Jurkat, Clone E6-1 (cell line): ENCODE data around the gene SGPP2.
"Not testable (repeated sequence)": the region's sequence is repeated elsewhere in the genome, so short reads cannot be mapped to it uniquely, and the experiment has no call there.

Source experiments
- DNase-seq: peaks from one replicate; pipeline ENCODE4 v3.0.0-alpha.2; 2011; ENCODE audit warnings: low read depth, low spot score
- H3K4me3 ChIP-seq: 2 replicates; pipeline ENCODE4 v1.5.1; 2011; ENCODE audit warnings: mild to moderate bottlenecking, low read length, control low read depth, moderate library complexity

SGPP2 gene

DNA sequence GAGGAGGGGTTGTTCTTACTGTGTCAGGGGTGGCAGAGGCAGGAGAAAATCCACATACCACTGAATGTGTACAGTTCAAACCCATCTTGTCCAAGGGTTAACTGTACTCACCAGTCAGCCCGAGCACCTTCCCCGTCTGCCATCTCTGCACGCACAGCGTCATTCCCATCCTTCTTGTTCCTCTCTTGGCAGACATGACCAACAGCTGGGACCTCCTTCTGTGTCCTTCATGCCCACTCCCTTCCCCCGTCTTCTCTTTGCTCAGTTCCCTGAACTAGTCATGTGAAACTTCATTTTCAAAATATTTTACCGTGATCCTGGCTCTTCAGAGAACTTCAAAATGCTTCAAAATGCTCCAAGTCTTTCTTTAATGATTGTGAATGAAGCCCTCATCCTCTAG, 139.6 kb downstream of the SGPP2 start:
- H3K4me3 ChIP-seq: no peak overlapping the region
- no peak for DNase-seq

DNA sequence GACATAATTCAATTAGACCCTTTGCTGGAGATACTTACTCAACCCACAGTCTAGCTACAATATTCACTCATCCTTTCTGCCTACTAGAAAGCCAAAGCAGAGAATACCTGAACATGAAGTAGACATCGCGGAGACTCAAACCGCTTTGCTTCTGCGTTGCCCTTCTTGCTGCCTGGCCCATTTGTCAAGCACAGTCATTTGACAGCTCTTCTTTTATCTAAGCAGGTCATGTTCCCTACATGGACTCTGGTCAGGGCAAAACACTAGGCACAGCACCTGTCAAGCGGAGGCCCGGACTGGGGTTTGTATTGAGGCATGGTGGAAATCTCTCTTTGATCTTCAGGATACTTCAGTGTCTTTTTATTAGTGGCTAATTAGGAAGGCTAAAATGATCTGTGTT, 141.9 kb downstream of the SGPP2 start:
- no peak overlapping the region for H3K4me3 ChIP-seq
- DNase-seq: no peak

DNA sequence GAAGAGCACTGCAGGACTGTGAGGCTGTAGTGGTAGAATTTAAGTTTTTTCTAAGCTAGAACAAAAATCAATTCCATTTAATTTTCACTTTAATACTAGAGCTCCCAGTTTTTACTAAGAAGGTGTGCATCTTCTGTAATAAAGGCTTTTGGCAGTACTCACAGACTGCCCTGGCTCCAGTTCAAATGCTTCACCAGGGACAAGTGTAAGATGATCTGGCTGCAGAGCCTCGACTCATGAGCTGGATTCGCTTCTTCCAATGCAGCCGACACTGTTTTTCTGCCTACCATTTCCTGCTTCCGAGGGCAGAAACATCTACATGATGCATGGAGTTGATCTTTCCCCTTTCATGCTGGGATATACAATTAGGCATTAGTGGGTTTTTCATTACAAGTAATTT, 144.5 kb downstream of the SGPP2 start:
- no peak for DNase-seq
- no peak overlapping the region for H3K4me3 ChIP-seq

DNA sequence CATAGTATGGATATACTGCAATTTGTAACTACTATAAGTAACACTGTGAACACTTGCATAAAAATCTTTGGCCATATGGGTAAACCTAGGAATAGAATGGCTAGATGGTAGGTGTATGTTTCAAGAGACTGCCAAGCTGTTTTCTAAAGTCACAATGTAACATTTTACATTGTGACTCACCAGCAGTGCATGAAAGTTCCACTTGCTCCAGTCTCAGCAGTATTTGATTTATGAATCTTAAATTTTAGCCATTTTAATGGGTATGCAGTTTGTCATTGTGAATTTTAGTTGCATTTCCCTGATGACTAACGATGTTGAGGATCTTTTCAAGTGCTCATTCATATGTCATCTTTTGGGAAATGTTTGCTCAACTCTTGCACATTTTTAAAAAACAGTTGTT, 145.5 kb downstream of the SGPP2 start:
- no peak for DNase-seq
- H3K4me3 ChIP-seq: no peak overlapping the region

DNA sequence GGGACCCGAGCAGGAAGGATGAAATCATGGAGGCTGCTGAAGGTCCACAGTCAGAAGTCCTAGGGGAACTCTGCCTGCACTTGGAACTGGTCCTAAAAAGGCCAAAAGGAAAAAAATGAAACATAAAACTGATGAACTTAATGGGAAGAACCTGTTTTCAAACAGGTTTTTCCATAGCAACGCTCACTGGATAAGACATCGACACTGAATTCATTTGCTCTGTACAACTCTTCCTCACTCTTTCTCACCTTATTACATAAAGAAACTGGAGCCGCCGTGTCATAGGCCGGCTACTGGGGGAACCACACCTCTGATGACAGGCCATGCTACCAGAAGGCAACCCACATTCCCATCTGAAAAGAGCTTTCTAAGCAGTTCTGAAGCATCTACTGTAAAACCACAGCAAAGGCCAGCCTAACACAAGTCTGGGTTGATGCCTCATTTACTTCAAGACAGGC, 147.9 kb downstream of the SGPP2 start:
- H3K4me3 ChIP-seq: no peak overlapping the region
- peak; percentile 57 for DNase-seq

DNA sequence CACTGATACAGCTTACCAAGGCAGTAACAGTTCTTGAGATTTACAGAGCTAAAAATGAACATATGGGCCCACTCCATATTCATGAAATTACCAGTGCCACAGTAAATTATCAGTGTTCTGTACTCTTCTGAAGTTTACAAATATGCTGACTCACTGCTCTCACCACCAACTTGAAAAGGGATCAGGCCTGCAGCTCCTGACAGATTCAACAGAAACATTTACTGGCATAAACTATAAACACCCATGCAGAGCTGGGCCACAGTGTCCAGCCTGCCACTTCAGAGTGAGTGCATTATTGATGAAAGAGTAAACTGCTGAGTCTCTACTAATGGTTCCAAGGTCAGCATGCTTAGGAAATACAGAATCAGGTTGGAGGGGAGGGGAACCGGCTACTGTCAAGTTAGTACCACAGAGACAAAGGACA, 148.4 kb downstream of the SGPP2 start:
- no peak for DNase-seq
- H3K4me3 ChIP-seq: no peak overlapping the region

DNA sequence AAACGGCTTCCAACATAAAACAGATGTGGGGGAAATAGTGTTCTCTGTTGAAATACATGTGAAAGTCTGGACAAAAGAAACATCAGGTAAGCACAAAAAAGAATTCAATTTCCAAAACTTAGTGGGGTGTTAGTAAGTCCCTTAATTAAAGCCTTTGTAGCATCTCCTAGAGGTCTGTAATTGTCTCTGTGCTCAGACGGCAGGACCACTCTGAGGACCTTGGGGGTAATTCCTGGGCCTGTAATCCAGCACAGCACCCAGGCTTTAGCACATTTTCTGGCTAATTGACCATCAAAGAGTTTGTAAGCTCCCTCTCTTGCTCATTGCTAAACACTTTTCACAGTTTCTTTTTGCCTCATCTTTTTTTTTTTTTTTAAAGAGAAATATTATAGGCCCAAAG, 151.3 kb downstream of the SGPP2 start:
- H3K4me3 ChIP-seq: no peak overlapping the region
- no peak for DNase-seq

DNA sequence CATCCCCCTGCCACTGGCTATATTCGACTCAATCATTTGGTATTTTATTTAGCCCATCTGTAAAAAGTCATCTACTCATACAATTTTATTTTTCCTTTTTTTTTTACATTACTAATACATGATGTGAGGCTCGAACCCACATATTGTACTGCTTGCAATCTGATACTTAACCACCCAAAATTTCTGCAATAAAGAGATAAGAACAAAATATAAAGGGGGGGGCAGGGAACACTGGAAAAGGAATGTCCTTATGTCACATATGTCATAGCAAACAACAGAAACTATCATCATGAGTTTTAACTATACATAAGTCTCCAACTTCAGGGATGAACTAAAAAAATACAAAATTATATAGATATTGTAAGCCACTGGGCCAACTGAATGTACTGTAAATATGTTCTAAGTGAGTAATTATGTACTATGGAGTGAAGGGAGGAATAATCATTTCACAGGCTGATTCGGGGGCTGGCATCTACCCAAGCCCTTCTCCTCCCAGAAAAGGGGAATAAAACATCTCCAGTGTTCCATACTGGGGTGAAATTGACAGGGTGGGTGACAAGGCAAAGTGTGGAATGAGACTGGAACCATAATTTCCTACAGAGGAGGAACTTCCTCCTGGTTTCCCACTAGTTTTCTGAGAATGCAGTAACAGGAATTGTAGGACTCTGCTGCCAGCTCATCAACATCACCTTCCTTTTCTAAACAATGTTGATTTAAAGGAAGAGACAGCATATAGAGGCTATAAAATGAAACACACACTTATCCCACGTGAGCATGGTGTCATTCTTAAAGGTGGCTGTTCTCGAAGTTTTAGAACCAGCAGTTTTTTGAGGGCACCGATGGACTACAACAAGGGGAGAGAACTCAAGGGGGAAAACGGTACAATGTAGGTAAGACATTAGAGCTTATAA, 152.1 kb downstream of the SGPP2 start:
- no peak overlapping the region for H3K4me3 ChIP-seq
- no peak for DNase-seq

DNA sequence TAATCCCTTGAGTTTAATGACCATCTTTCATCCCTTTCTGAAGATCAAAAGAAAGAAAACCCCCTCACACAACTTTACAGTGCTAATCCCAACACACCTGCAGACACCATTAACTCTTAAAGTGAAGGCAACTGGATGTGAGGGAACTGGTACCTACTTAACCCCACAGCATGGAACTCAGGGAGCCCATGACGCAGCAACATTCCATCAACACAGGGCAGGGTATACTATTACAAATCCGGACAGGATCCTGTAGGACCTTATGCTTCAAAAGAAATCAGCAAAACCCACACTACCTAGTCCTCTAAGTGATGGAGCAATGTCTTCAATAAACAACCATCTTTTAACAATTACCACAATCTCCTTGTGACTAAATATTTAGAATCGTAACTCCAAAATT, 153.0 kb downstream of the SGPP2 start:
- no peak overlapping the region for H3K4me3 ChIP-seq
- DNase-seq: no peak

DNA sequence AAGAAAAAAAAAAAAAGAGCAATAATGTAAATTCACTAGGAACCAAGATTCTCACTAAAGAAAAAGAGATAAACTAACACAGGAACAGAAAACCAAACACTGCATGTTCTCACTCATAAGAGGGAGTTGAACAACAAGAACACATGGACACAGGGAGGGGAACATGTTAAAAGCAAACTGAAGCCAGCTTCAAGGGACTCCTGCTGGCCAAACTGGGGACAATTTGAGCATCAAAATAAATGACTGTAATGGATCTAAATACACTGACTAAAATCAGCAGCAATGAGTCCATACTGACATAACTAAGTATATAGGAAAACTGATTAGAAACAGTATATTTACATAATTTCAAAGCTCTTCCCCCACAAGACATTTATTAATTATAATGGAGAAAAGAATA, 158.6 kb downstream of the SGPP2 start:
- H3K4me3 ChIP-seq: no peak overlapping the region
- DNase-seq: no peak

DNA sequence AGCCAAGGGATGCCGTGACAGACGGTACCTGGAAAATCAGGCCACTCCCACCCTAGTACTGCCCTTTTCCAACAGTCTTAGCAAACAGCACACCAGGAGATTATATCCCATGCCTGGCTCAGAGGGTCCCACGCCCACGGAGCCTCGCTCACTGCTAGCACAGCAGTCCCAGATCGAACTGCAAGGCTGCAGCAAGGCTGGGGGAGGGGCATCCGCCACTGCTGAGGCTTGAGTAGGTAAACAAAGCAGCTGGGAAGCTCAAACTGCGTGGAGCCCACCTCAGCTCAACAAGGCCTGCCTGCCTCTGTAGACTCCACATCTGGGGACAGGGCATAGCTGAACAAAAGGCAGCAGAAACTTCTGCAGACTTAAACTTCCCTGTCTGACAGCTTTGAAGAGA, 160.2 kb downstream of the SGPP2 start:
- DNase-seq, H3K4me3 ChIP-seq: not testable (repeated sequence)

DNA sequence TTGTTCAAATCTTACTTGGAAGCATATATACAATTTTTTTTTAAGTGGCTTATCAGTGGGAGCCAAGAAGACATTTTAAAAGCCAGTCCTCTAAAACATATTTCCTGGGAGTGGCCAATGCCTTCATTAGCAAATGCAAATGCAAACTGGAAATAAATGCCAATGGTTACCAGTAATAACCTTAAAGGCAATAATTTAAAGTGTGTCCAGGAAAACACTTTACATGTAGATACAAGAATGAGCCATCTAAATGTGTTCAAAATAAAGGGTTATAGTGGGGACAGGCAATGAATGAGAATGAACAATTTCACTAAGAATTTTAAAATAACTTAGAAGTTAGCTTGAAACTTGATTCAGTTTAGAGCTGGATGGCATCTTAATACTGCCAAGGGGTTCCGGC, 167.3 kb downstream of the SGPP2 start:
- no peak for DNase-seq
- H3K4me3 ChIP-seq: no peak overlapping the region

DNA sequence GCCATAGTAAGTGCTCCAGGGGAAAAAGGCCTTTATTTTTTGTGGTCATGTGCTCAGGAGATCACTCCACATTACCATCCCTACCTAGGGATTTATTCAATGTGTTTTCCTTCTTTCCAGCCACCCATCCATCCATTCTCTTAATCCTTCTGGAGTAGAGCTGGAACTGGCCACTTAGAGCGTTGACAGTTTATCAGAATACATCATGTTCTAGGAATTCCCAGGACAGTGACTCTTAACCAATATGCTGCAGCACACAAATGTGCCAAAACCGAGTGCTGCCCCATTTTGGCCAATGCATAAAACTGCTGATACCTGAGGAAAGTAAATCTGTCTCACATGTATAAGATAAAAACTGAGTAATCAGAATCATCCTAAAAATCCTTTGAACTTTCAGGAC, 167.8 kb downstream of the SGPP2 start:
- H3K4me3 ChIP-seq: no peak overlapping the region
- DNase-seq: no peak

DNA sequence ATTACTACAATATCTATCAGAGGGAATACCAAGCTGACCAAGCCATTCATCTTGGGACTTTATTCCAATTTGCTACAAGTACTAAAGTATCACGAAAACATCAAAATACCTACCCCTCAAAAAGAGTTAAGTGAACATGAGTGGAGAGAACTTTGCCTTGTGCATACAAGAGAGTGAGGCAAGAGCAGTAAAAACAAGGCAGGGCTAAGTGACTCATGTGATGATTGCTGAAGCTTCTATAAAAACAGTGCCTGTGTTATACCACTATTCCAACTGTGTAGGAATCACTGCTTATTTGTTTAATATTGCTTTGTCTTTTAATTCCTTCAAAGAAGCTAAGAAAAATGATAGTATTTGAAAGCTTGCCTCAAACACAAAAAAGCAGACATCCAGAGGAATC, 170.3 kb downstream of the SGPP2 start:
- H3K4me3 ChIP-seq: no peak overlapping the region
- DNase-seq: no peak

DNA sequence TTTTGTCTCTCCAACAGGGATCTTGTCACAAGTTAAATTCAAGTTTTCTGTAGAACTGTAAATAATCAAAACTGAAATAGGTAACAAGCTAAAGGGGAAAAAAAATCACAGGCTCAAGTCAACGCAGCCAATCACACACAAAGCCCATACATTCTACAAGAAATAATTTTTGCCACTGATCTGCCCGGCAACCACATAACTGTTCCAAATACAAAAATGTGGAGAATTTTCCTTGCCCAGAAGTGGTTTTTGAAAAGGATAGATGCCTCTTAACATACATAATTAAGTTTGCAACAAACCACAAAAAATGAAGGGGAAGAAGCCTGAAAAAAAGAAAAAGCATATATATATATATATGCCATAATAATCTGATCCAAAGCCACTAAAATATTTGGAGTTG, 171.2 kb downstream of the SGPP2 start:
- no peak overlapping the region for H3K4me3 ChIP-seq
- no peak for DNase-seq

DNA sequence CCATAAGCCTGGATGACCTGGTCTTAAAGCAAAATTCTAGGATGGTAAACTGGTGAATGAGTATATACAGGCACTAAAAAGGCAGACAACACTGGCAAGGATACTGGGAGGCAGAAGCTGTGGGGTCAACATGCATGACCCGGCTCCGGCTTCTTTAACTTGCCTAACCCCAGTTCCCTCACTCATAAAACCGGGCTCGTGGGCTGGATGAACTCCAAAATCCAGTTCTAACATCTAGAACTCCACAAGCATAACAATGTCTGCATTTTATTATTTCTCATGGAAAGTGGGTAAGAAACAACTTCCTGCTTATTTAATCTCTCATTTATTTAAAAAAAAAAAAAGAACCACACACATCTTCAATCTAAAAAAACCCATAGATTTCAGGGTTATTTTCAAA, 174.3 kb downstream of the SGPP2 start:
- DNase-seq: no peak
- no peak overlapping the region for H3K4me3 ChIP-seq

DNA sequence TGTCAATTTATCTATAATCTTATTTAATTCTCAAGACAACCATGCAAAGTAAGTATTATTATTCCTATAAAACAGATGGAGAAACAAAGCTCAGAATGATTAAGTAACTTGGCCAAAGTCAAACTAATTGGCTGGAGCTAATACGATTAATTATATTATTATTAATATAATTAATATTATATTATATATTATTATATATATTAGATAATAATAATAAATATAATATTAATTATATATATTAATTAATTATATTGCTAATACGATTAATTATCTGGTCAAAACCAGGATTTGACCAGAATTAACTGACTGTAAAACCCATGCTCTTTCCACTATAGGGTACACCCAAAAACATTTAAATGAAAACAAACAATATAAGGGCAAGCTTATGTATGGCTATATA, 179.2 kb downstream of the SGPP2 start:
- H3K4me3 ChIP-seq: no peak overlapping the region
- no peak for DNase-seq

DNA sequence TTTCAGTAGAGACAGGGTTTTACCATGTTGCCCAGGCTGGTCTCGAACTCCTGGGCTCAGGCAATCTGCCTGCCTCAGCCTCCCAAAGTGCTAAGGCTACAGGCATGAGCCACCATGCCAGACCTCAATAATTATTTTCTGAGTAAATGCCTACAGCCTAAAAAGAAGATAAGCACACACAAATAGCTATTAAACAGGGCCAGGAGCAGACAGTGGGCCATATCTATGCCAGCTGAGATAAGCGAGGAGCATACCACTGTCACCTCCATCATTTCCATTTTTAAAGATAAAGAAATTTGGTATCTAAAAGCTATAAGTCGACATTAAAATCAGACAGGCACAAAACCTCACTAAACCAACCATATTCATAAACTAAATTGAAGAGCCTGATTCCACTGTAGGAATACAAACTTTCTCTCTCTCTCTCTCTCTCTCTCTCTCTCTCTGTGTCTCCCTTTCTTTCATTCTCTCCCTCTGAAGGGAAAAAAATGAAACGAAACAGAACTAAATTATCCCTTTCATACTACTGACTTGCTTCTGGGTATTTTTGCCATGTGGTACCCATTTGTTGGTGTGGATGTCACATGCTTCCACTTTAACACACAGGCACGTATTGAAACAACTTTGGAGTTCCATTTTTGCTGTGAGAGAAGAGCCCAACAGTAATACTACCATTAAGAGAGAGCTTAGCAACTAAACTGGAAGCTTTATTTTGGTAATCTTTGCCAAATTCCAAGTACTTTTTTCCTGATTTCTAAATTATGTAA, 180.6 kb downstream of the SGPP2 start:
- H3K4me3 ChIP-seq: no peak overlapping the region
- DNase-seq: no peak

DNA sequence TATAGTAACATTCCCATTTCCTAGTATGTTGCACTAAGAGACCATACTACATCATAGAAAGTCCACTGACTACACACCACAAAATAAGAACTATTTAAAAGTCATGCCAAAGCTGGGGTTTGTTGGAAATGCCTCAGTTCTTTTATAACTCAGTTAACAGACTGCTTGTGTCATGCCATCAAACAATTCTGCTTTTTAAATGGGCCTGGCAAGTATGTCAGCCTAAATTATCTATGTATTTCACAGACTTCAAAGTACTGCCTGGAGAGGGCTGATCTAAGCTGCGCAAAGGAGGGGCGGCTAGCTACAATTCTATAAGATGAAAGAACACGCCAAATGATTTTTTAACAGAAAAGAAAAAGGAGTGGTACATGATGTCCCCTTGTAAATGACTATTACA, 182.0 kb downstream of the SGPP2 start:
- DNase-seq: no peak

DNA sequence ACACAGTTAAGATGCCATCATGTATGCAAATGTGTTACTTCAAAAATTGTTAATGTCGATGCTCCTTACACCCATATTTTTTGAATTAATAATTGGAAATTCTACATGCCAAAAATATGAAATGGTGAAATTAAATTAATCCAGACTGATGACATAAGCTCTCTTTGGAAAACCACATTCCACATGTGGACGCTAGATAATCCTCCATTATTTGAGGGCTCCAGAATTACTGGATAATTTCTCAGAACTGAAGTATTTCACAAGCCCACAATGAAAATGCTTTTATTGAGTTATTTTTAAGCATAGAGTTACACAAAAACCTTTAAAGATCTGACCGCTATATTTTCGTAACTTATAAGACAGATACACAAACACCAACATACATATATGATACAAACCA, 183.7 kb downstream of the SGPP2 start:
- DNase-seq: no peak
- no peak overlapping the region for H3K4me3 ChIP-seq

More for the DNA sequence above, 182.0 kb downstream of the SGPP2 start:
- H3K4me3 ChIP-seq: no peak overlapping the region
